Heart left ventricle (tissue), 16 donors: ENCODE data around the gene B9D2. TPM values are rescaled to one million over a fixed set of nuclear protein-coding genes. Genes with fewer than 3 reads are reported as not detected.
A peak's percentile ranks its signal among the peaks of the same experiment; 100 is the strongest.

ENCODE experiments used
- ATAC-seq, 4 donors: fragments of 200-7000 bp; cut with Tn5 transposase; one replicate each; pipeline ENCODE4 v1.9.1; 2020 to 2022; ENCODE audit warnings: moderate library complexity in 4 of 4, mild to moderate bottlenecking in 3 of 4, moderate number of reproducible peaks in 1 of 4
- DNase-seq, 5 donors: peaks; one replicate each; pipeline ENCODE4 v3.0.0-alpha.2; 2020
- H3K27ac ChIP-seq, 12 donors: fragments of 200-600 bp; sonication (generic) in 4 of 12; one replicate each; pipeline versions ENCODE4 v1.5.0 to v1.8.0; 2016 to 2022; ENCODE audit warnings: mild to moderate bottlenecking in 2 of 12
- H3K27me3 ChIP-seq, 9 donors: fragments of 200-600 bp; sonication (generic) in 2 of 9; one replicate each; pipeline versions ENCODE4 v1.5.1 to v1.8.0; 2016 to 2022; ENCODE audit warnings: mild to moderate bottlenecking in 3 of 9
- H3K36me3 ChIP-seq, 9 donors: fragments of 200-600 bp; sonication (generic) in 2 of 9; one replicate each; pipeline versions ENCODE4 v1.5.0 to v1.8.0; 2018 to 2022; ENCODE audit warnings: mild to moderate bottlenecking in 2 of 9
- H3K4me1 ChIP-seq, 12 donors: fragments of 200-600 bp; sonication (generic) in 4 of 12; one replicate each; pipeline versions ENCODE4 v1.5.0 to v1.8.0; 2016 to 2022; ENCODE audit warnings: mild to moderate bottlenecking in 3 of 12
- H3K4me3 ChIP-seq, 12 donors: fragments of 200-600 bp; sonication (generic) in 4 of 12; one replicate each; pipeline versions ENCODE4 v1.5.0 to v1.8.0; 2017 to 2022; ENCODE audit warnings: mild to moderate bottlenecking in 9 of 12, moderate library complexity in 4 of 12
- H3K9me3 ChIP-seq, 12 donors: fragments of 200-600 bp; sonication (generic) in 4 of 12; one replicate each; pipeline versions ENCODE4 v1.5.0 to v1.8.0; 2016 to 2022; ENCODE audit warnings: mild to moderate bottlenecking in 1 of 12
- POLR2A ChIP-seq, 2 donors: fragments of 450-650 bp; IDR thresholded peaks; one replicate each; pipeline ENCODE4 v1.6.1; 2017; ENCODE audit warnings: antibody characterized with exemption in 2 of 2, mild to moderate bottlenecking in 2 of 2, moderate library complexity in 2 of 2
- WGBS, 4 donors: extraction: QIAGEN DNeasy Blood & Tissue Kit in 2 of 4; methylation state at CpG; one replicate each; pipeline versions ENCODE4 v1.1.5 to v1.1.7; 2013 to 2018; 5-methylcytosine and 5-hydroxymethylcytosine counted together
- intact Hi-C, 10 donors: fragments of 100-400 bp; cut with DNase I; formaldehyde crosslinking; loops; one replicate each; pipeline versions ENCODE4 v1.11.1 to v1.14.2; 2022
- long read RNA-seq, 3 donors: library from polyadenylated mRNA; unstranded; transcript quantifications; one replicate each; pipeline ENCODE4 v2.0.0, GENCODE V29; 2020 to 2021
- polyA plus RNA-seq, 2 donors: library from polyadenylated mRNA; stranded (reverse); fragments of 200-250 nt; gene quantifications; one replicate each; pipeline ENCODE4 v1.2.3, GENCODE V29; 2013
- total RNA-seq, 9 donors: library from RNA; depleted of rRNA in 2 of 9; stranded (reverse); fragments of >200 nt in 2 of 9; fragmentation: NEBNext Ultra II Directional in 3 of 9; extraction: Animal tissue kit (Norgen Biotek cat#: 25700) in 3 of 9; gene quantifications; one replicate each; pipeline versions ENCODE4 v1.1.0 to v1.2.4, GENCODE V29; 2016 to 2023
- TF ChIP-seq, protein P1 (sequence below), 12 donors: fragments of 200-600 bp; sonication (generic) in 4 of 12; IDR thresholded peaks; one replicate each; pipeline versions ENCODE4 v1.5.0 to v1.8.0; 2018 to 2022; ENCODE audit warnings: antibody characterized with exemption in 12 of 12, mild to moderate bottlenecking in 5 of 12
- donor health status: ischemic (EF 13 %, LVEDD 7.1; RV severe dilation, severe dysfunction).
- donor health status: healthy with polysubstance abuse.
- donor health status: DM: no; HTN: yes; CAD: no.
- donor health status: DM: no; HTN: no; CAD: no.
- donor health status: ischemic (EF 25% LVEDD 6.9; RV normal size, moderate dysfunction).
- donor health status: ischemic (EF 25% LVEDD 5.7; RV mildly dilated, moderate dysfunction).
- donor health status: healthy.
- donor health status: DM: yes; HTN: yes; CAD: no.
- donor health status: ischemic (EF 35%, LVEDD 5.7; RV mildly dilated, moderate dysfunction).
- donor health status: nonischemic (EF 11% LVEDD 7.7; RV severe dilation, severe dysfunction).
- donor health status: DM: yes; HTN: yes; CAD: no.
- donor health status: PGD.
- donor health status: ischemic (EF 29% LVEDD 5.4; RV normal size, mild dysfunction).
- donor health status: nonischemic (EF 23%, LVEDD 6.1; RV moderate dilation, normal function).

Gene B9D2, protein sequence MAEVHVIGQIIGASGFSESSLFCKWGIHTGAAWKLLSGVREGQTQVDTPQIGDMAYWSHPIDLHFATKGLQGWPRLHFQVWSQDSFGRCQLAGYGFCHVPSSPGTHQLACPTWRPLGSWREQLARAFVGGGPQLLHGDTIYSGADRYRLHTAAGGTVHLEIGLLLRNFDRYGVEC
- 1 to 10 TPM; 2.0 to 5.1 (median 3.3) TPM for total RNA-seq
- 10 to 100 TPM in 1 of 2 donors, 1 to 10 TPM in 1; 1.9 to 14.6 TPM for polyA plus RNA-seq
- long read RNA-seq, donor 1, partial matches to known transcripts: 0 of 1 reads
- long read RNA-seq, donor 1, other reads (novel, unspliced or antisense): 0 of 1 reads
- long read RNA-seq, donor 2, partial matches to known transcripts: 1 of 4 reads
- long read RNA-seq, donor 2, other reads (novel, unspliced or antisense): 1 of 4 reads
- long read RNA-seq, donor 3, partial matches to known transcripts: 1 of 2 reads
- long read RNA-seq, donor 3, other reads (novel, unspliced or antisense): 0 of 2 reads

DNA sequence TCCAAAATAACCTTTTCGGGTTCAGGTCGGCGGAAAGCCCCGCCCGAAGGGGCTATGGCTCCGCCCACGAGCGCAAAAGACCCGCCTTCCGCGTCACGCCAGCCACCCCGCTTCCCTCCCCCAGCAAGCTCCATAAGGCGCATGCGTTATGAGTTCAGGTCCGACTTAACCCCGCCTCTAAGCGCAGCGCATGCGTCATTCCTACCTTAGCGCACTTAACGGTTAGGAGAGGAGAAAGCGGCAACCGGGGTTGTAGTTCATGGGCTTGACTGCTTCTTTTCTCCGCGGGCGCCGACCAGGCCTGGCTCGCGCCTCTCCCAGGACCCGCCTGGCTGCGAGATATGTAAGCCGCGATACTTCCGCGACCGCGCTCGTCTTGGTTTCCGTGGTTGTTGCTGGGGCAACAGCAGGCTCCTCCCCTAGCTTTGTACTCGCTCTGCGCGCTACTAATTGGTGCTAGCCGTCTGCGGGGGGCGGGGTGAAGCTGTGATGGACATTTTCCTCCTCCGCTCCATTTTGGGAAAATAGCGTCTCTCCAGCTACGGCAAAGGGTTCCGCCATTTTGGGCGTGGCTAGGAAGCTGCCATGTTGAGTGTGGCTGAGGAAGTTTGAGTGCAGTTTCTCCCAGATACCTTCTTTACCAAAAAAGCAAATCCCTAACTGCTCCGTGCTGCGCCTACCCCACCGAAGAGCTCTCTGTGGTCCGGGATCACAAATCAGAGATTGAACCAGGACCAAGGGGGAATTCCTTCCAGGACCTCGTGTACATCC is at the start of gene B9D2:
TSS of gene B9D2 (minus strand) at position 397 of the 771 bp plus-strand sequence. CDS start 630 bp downstream, outside the sequence.
- Histone ChIP-seq H3K27me3 (no peaks in the 10 kb centered on the region), H3K36me3 (no peaks in the 10 kb centered on the region), H3K27ac (peak within 1 kb of the TSS; percentile 91 to 100 (median 98)), H3K9me3 (no peaks in the 10 kb centered on the region), H3K4me1 (peaks cover 0 to 53% (median 9%) of the 10 kb centered on the region in 12 donors), H3K4me3 (peak within 1 kb of the TSS; percentile 64 to 91 (median 76))
- intact Hi-C loops: loop anchor here in 1 of 10 donors (1.0 kb wide), 1 partner anchor 33 kb away; the partner anchor contains the start of genes BCKDHA and EXOSC5
- WGBS, 4 donors: 0 to 1% (median 1%) methylated on average over 48 to 56 of the region's 56 CpGs
- DNase-seq (peak; percentile 97 to 99 (median 98)), ATAC-seq (peak; percentile 97 to 98 (median 98))
- peak in 1 of 2 donors; percentile 66 for TF ChIP-seq POLR2A (IDR thresholded peaks at IDR 0.05)
- TF ChIP-seq, protein P1, sequence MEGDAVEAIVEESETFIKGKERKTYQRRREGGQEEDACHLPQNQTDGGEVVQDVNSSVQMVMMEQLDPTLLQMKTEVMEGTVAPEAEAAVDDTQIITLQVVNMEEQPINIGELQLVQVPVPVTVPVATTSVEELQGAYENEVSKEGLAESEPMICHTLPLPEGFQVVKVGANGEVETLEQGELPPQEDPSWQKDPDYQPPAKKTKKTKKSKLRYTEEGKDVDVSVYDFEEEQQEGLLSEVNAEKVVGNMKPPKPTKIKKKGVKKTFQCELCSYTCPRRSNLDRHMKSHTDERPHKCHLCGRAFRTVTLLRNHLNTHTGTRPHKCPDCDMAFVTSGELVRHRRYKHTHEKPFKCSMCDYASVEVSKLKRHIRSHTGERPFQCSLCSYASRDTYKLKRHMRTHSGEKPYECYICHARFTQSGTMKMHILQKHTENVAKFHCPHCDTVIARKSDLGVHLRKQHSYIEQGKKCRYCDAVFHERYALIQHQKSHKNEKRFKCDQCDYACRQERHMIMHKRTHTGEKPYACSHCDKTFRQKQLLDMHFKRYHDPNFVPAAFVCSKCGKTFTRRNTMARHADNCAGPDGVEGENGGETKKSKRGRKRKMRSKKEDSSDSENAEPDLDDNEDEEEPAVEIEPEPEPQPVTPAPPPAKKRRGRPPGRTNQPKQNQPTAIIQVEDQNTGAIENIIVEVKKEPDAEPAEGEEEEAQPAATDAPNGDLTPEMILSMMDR (IDR thresholded peaks at IDR 0.05): no peak

DNA sequence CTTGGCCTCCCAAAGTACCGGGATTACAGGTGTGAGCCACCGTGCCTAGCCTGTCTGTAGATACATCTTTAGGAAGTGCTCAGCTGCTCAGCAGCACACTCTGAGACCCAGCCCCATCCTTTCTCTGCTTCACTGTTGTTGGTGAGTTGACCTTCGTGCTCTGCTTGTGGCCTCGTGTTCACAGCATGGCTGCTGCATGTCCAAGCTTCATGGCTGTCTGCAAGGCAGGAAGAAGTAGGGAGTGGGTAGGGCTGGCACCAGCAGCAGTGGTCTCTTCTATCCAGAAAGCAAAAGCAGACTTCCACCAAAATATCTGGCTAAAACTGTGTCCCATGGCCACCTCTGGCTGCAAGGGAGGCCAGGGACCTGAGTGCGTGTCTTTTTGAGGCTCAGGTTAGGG is 49.0 kb upstream of the B9D2 start:
- WGBS, 4 donors: 95 to 97% (median 97%) methylated on average over 5 of the region's 5 CpGs
- no peak overlapping the region for H3K4me3 ChIP-seq
- no peak for DNase-seq
- peaks cover 0 to 57% (median 40%) of the 10 kb centered on the region in 12 donors for H3K4me1 ChIP-seq
- TF ChIP-seq, protein P1 (IDR thresholded peaks at IDR 0.05): no peak
- no peak for TF ChIP-seq POLR2A (IDR thresholded peaks at IDR 0.05)
- no peak for ATAC-seq
- peak overlapping the region in 4 of 12 donors; percentile 6 to 85 (median 78) for H3K27ac ChIP-seq
- H3K27me3 ChIP-seq: no peaks in the 10 kb centered on the region
- intact Hi-C loops: no loop called here
- peaks cover 0 to 64% (median 49%) of the 10 kb centered on the region in 9 donors for H3K36me3 ChIP-seq
- no peaks in the 10 kb centered on the region for H3K9me3 ChIP-seq

DNA sequence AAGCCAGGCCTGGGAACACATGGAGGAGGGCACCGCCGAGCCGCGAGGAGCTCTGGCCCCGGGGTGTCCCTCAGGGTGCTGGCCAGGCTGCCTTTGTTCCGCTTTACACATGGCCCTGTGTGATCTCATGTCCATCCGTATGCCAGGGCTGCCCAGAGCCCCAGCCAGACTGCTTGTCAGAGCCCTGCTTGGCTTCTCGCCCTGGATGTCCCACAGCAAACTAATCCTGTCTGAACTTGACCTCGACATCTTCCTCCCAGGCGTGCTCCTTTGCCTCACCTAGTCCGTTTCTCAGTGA is 48.0 kb upstream of the B9D2 start:
- ATAC-seq (peak; percentile 82 to 87 (median 85)), DNase-seq (peak; percentile 72 to 89 (median 80))
- Histone ChIP-seq H3K9me3 (no peaks in the 10 kb centered on the region), H3K27me3 (no peaks in the 10 kb centered on the region), H3K4me3 (no peak overlapping the region), H3K27ac (peak overlapping the region; percentile 6 to 88 (median 78)), H3K4me1 (peaks cover 0 to 67% (median 50%) of the 10 kb centered on the region in 12 donors), H3K36me3 (peaks cover 0 to 54% (median 40%) of the 10 kb centered on the region in 9 donors)
- 31 to 48% (median 44%) methylated on average over 11 of the region's 11 CpGs for WGBS, 4 donors
- intact Hi-C loops: loop anchor here in 1 of 10 donors (2.0 kb wide), 1 partner anchor 15 kb away; the partner anchor contains the start of gene B3GNT8
- TF ChIP-seq POLR2A (IDR thresholded peaks at IDR 0.05): no peak
- TF ChIP-seq, protein P1 (IDR thresholded peaks at IDR 0.05): no peak
